SK-N-SH treated with all-trans-retinoic acid at 6 μM for 48 hours (cell line): ENCODE results near the gene MYCBPAP.

Source experiments
- ATAC-seq: fragments of 200-7000 bp; cut with Tn5 transposase; 3 replicates; pipeline ENCODE4 v1.9.1; 2020; ENCODE audit warnings: mild to moderate bottlenecking, moderate library complexity
- ARNTL ChIP-seq: fragments of 450-650 bp; formaldehyde crosslinking; IDR thresholded peaks from 2 replicates; pipeline ENCODE4 v1.5.0; 2020; ENCODE audit warnings: low read depth, mild to moderate bottlenecking, moderate library complexity, borderline replicate concordance
- BACH2 ChIP-seq: fragments of 250-450 bp; sonication (Bioruptor Pico); IDR thresholded peaks from 2 replicates; pipeline ENCODE4 v1.9.0; 2021; ENCODE audit warnings: mild to moderate bottlenecking, borderline replicate concordance
- CREB5 ChIP-seq: fragments of 250-450 bp; sonication (Bioruptor Pico); IDR thresholded peaks from 2 replicates; pipeline ENCODE4 v1.5.1; 2020; ENCODE audit warnings: low read depth, mild to moderate bottlenecking, moderate library complexity
- CSRNP3 ChIP-seq: fragments of 250-450 bp; sonication (Bioruptor Pico); IDR thresholded peaks from 2 replicates; pipeline ENCODE4 v1.5.1; 2021; ENCODE audit warnings: mild to moderate bottlenecking, moderate library complexity
- GLIS3 ChIP-seq: fragments of 250-450 bp; sonication (Bioruptor Pico); IDR thresholded peaks from 2 replicates; pipeline ENCODE4 v1.5.0; 2020; ENCODE audit warnings: mild to moderate bottlenecking, moderate library complexity
- ISL1 ChIP-seq: fragments of 250-450 bp; sonication (Bioruptor Pico); IDR thresholded peaks from 2 replicates; pipeline ENCODE4 v2.1.2; 2022; ENCODE audit warnings: mild to moderate bottlenecking, moderate library complexity
- PATZ1 ChIP-seq: fragments of 250-450 bp; sonication (Bioruptor Pico); IDR thresholded peaks from 2 replicates; pipeline ENCODE4 v1.8.0; 2020; ENCODE audit warnings: mild to moderate bottlenecking, moderate library complexity, borderline replicate concordance
- POU6F1 ChIP-seq: fragments of 250-450 bp; sonication (Bioruptor Pico); IDR thresholded peaks from 2 replicates; pipeline ENCODE4 v1.8.0; 2021; ENCODE audit warnings: low read depth, mild to moderate bottlenecking, moderate library complexity, borderline replicate concordance
- PPARA ChIP-seq: fragments of 250-450 bp; sonication (Bioruptor Pico); IDR thresholded peaks from 2 replicates; pipeline ENCODE4 v1.5.0; 2020; ENCODE audit warnings: mild to moderate bottlenecking, borderline replicate concordance
- RARB ChIP-seq: fragments of 250-450 bp; sonication (Bioruptor Pico); IDR thresholded peaks from 2 replicates; pipeline ENCODE4 v1.8.0; 2021; ENCODE audit warnings: mild to moderate bottlenecking, moderate library complexity
- SNAI2 ChIP-seq: fragments of 250-450 bp; sonication (Bioruptor Pico); IDR thresholded peaks from 2 replicates; pipeline ENCODE4 v1.5.0; 2020; ENCODE audit warnings: mild to moderate bottlenecking, moderate library complexity
- TCF4 ChIP-seq: fragments of 250-450 bp; sonication (Bioruptor Pico); IDR thresholded peaks from 2 replicates; pipeline ENCODE4 v1.8.0; 2021; ENCODE audit warnings: mild to moderate bottlenecking, moderate library complexity, borderline replicate concordance
- TOX ChIP-seq: fragments of 250-450 bp; sonication (Bioruptor Pico); IDR thresholded peaks from 2 replicates; pipeline ENCODE4 v1.8.0; 2021; ENCODE audit warnings: mild to moderate bottlenecking, moderate library complexity, borderline replicate concordance
- TSHZ2 ChIP-seq: fragments of 250-450 bp; sonication (Bioruptor Pico); IDR thresholded peaks from 2 replicates; pipeline ENCODE4 v1.5.0; 2020; ENCODE audit warnings: mild to moderate bottlenecking, moderate library complexity
- ZC3H10 ChIP-seq: fragments of 250-450 bp; sonication (Bioruptor Pico); IDR thresholded peaks from 2 replicates; pipeline ENCODE4 v1.5.1; 2021; ENCODE audit warnings: mild to moderate bottlenecking, moderate library complexity
- ZFP3 ChIP-seq: fragments of 250-450 bp; sonication (Bioruptor Pico); IDR thresholded peaks from 2 replicates; pipeline ENCODE4 v1.5.0; 2020; ENCODE audit warnings: mild to moderate bottlenecking, moderate library complexity
- ZFP30 ChIP-seq: fragments of 450-650 bp; formaldehyde crosslinking; IDR thresholded peaks from 2 replicates; pipeline ENCODE4 v1.5.0; 2022; ENCODE audit warnings: mild to moderate bottlenecking, moderate library complexity
- ZNF565 ChIP-seq: fragments of 450-650 bp; formaldehyde crosslinking; conservative IDR thresholded peaks from 2 replicates; pipeline ENCODE4 v1.5.0; 2020; ENCODE audit warnings: low read depth, mild to moderate bottlenecking, moderate library complexity
- ZNF8 ChIP-seq: fragments of 450-650 bp; formaldehyde crosslinking; IDR thresholded peaks from 2 replicates; pipeline ENCODE4 v1.5.0; 2020; ENCODE audit warnings: mild to moderate bottlenecking, moderate library complexity

Gene MYCBPAP

GRCh38 chr17:50524838-50525237 lies 16.6 kb downstream of the MYCBPAP start:
- TF ChIP-seq CSRNP3 (CRISPR knock-in tag): no peak
- TF ChIP-seq TSHZ2: no peak
- no peak for TF ChIP-seq PATZ1 (CRISPR knock-in tag)
- TF ChIP-seq ZNF565 (CRISPR knock-in tag): no peak
- TF ChIP-seq BACH2 (CRISPR knock-in tag): no peak
- TF ChIP-seq RARB (CRISPR knock-in tag): no peak
- TF ChIP-seq ZFP3 (CRISPR knock-in tag): no peak
- no peak for TF ChIP-seq ISL1
- no peak for TF ChIP-seq TCF4 (CRISPR knock-in tag)
- no peak for TF ChIP-seq ZC3H10 (CRISPR knock-in tag)
- TF ChIP-seq SNAI2 (CRISPR knock-in tag): no peak
- TF ChIP-seq ARNTL: no peak
- no peak for TF ChIP-seq CREB5
- TF ChIP-seq ZNF8 (CRISPR knock-in tag): no peak
- TF ChIP-seq TOX (CRISPR knock-in tag): no peak
- ATAC-seq: no peak

- ATAC-seq: no peak
- TF ChIP-seq ZNF565 (CRISPR knock-in tag): no peak
- TF ChIP-seq RARB (CRISPR knock-in tag): no peak
- no peak for TF ChIP-seq ARNTL
- TF ChIP-seq ZFP30 (CRISPR knock-in tag): no peak
- TF ChIP-seq POU6F1: no peak
- no peak for TF ChIP-seq TSHZ2
- no peak for TF ChIP-seq ISL1
- no peak for TF ChIP-seq GLIS3
- TF ChIP-seq PPARA (CRISPR knock-in tag): no peak
- no peak for TF ChIP-seq CREB5
- no peak for TF ChIP-seq PATZ1 (CRISPR knock-in tag)
- no peak for TF ChIP-seq ZFP3 (CRISPR knock-in tag)
- no peak for TF ChIP-seq TOX (CRISPR knock-in tag)
- no peak for TF ChIP-seq BACH2 (CRISPR knock-in tag)
- TF ChIP-seq, all 23 proteins: peak for 0
Measured at GRCh38 chr17:50527155-50527762, 19.0 kb downstream of the MYCBPAP start.
